WERI-Rb-1 (cell line): Measurements from ENCODE around the gene GMDS.

ENCODE experiments used
- DNase-seq: peaks from one replicate; pipeline ENCODE4 v3.0.0-alpha.2; 2020
- H3K27ac ChIP-seq: fragments of 250-450 bp; sonication (Bioruptor Pico); 2 replicates; pipeline ENCODE4 v1.5.1; 2020; ENCODE audit warnings: mild to moderate bottlenecking, moderate library complexity
- H3K27me3 ChIP-seq: fragments of 250-450 bp; sonication (Bioruptor Pico); 2 replicates; pipeline ENCODE4 v1.5.1; 2021; ENCODE audit warnings: mild to moderate bottlenecking, low read depth, moderate library complexity; ENCODE audit not compliant: insufficient read depth, severe bottlenecking
- H3K36me3 ChIP-seq: fragments of 250-450 bp; sonication (Bioruptor Pico); 2 replicates; pipeline ENCODE4 v1.5.1; 2020; ENCODE audit warnings: mild to moderate bottlenecking, moderate library complexity
- H3K4me3 ChIP-seq: 2 replicates; pipeline ENCODE4 v1.5.1; 2011; ENCODE audit warnings: low read depth, mild to moderate bottlenecking, control low read depth, low read length
- H3K9me3 ChIP-seq: fragments of 250-450 bp; sonication (Bioruptor Pico); 2 replicates; pipeline ENCODE4 v1.5.1; 2021; ENCODE audit warnings: mild to moderate bottlenecking, moderate library complexity; ENCODE audit not compliant: severe bottlenecking
- TF ChIP-seq, protein P1 (sequence below): IDR thresholded peaks from 2 replicates; pipeline ENCODE4 v1.5.1; 2011; ENCODE audit warnings: low read depth, mild to moderate bottlenecking, control low read depth, inconsistent platforms, low read length

The GMDS gene

DNA sequence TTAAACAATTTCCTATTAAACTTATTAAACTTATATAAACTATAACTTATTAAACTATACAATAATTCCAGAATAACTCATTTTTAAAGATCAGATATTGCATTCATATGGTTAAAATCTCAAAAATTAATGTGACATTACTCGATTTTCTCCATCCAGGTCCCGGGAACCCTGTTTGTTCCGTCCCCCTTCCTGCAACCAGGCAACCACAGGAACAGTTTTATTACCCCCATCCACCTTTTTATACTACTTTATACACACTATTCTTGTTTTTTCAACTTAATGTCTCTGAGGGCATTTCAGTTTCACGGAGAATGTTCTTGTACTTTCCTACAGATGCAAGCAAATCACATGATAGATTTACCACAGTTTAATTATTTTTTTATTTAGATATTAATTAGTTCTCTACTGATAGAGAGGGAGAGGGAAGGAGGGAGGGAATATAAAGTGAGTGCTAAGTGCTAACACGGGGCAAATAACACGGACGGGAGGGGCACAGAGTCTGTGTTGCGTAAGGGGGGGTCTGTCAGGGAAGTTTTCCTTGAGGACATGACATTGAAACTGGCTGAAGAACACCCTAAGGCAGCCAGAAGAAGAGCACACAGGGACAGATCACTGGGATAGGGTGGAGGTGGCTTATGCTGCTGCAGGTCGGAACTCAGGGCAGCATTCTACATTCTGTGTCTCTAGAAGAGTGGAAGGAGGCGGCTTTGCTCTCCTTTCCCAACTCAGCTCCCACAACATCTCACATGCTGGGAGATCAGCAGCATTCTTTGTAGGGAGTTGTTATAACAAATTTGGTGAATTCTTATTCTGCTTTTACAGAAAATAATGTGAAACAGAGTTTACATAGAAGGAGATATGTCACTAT, 410.5 kb downstream of the GMDS start:
- Histone ChIP-seq H3K4me3 (no peak overlapping the region), H3K36me3 (no peaks in the 10 kb centered on the region), H3K27ac (no peak overlapping the region), H3K9me3 (no peaks in the 10 kb centered on the region), H3K27me3 (no peaks in the 10 kb centered on the region)
- no peak for DNase-seq
- TF ChIP-seq, protein P1, sequence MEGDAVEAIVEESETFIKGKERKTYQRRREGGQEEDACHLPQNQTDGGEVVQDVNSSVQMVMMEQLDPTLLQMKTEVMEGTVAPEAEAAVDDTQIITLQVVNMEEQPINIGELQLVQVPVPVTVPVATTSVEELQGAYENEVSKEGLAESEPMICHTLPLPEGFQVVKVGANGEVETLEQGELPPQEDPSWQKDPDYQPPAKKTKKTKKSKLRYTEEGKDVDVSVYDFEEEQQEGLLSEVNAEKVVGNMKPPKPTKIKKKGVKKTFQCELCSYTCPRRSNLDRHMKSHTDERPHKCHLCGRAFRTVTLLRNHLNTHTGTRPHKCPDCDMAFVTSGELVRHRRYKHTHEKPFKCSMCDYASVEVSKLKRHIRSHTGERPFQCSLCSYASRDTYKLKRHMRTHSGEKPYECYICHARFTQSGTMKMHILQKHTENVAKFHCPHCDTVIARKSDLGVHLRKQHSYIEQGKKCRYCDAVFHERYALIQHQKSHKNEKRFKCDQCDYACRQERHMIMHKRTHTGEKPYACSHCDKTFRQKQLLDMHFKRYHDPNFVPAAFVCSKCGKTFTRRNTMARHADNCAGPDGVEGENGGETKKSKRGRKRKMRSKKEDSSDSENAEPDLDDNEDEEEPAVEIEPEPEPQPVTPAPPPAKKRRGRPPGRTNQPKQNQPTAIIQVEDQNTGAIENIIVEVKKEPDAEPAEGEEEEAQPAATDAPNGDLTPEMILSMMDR: no peak

DNA sequence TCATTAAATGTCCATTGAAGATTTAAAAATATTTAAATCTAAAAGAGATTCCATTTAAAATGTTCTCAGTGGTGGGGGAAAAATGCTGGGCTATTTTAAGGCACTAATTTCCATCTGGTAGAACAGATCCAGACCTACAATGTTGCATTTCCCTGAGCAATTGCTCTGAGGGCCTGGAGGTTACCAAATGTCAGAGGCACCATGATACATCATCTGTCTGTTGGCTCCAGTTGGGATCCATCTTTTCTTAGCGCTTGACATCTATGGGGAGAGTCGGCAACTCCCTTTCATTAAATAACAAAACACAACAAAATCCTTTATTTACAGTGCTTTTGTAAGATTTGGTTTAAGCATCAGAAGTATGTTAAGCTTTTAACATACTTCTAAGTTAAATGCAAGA, 411.2 kb downstream of the GMDS start:
- TF ChIP-seq, protein P1: no peak
- no peaks in the 10 kb centered on the region for H3K27me3 ChIP-seq
- H3K27ac ChIP-seq: no peak overlapping the region
- no peaks in the 10 kb centered on the region for H3K36me3 ChIP-seq
- H3K9me3 ChIP-seq: peaks cover 3% of the 10 kb centered on the region
- no peak overlapping the region for H3K4me3 ChIP-seq
- DNase-seq: no peak

DNA sequence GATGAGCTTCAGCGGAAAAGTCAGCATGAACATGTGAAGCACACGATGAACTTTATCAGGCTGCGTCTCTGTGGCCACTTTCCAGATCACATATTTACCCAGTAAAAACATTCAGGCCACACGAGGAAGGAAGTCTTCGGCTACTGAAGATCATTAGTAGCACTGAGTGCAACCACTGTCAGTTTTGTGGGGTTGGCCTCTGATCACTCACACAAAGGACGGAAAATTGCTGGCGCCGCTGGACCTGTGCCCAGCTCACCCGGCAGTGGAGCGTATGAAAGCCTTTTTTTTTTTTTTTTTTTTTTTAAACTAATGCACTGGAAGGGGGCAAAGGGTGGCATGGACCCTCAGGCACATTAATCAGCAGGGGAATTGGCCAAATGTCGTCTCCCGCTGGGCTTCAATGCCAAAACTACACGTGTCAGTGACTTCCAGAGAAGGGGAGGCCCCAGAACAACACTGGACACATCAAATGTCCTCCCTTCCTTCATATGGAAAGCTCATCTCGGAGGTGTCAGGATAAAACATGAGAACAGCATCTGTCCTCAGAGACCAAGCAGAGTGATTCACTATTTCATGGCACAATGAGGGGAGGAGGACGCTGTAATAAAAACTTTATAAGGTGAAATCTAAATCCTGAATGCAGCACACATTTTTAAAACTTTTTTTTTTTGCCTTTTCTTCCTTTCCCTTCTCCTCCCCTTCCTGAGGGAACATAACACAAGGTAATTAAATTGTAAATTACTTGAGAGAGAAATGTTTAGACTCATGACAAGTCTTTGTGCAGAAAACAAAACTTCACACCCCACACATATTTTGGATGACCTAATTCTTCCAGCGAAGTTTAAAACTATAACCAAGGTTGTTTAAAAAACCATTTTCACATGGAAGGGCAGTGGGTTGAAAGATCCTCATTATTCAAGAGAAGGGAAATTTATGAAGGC, 412.3 kb downstream of the GMDS start:
- Histone ChIP-seq H3K9me3 (peaks cover 3% of the 10 kb centered on the region), H3K27me3 (no peaks in the 10 kb centered on the region), H3K27ac (no peak overlapping the region), H3K4me3 (no peak overlapping the region), H3K36me3 (no peaks in the 10 kb centered on the region)
- TF ChIP-seq, protein P1: no peak
- DNase-seq: no peak

DNA sequence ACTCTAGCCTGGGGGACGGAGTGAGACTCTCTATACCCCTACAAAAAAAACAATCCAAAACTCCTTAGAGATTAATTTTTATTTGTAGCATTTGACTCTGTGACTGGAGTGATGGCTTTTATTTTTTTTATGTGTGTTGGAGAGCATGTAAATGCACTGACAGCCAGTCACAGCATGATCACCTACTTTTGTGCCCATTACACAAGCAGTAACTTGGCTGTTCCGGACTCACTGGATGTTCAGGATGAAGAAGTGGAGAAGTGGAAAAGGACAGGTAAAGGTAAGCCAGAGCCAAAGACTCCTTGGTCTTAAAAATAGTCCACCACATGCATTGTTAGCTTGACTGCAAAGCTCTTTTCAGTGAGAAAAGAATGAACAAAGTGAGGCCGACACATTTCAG, 413.0 kb downstream of the GMDS start:
- Histone ChIP-seq H3K4me3 (no peak overlapping the region), H3K9me3 (peaks cover 3% of the 10 kb centered on the region), H3K36me3 (no peaks in the 10 kb centered on the region), H3K27me3 (no peaks in the 10 kb centered on the region), H3K27ac (no peak overlapping the region)
- TF ChIP-seq, protein P1: no peak
- DNase-seq: no peak

DNA sequence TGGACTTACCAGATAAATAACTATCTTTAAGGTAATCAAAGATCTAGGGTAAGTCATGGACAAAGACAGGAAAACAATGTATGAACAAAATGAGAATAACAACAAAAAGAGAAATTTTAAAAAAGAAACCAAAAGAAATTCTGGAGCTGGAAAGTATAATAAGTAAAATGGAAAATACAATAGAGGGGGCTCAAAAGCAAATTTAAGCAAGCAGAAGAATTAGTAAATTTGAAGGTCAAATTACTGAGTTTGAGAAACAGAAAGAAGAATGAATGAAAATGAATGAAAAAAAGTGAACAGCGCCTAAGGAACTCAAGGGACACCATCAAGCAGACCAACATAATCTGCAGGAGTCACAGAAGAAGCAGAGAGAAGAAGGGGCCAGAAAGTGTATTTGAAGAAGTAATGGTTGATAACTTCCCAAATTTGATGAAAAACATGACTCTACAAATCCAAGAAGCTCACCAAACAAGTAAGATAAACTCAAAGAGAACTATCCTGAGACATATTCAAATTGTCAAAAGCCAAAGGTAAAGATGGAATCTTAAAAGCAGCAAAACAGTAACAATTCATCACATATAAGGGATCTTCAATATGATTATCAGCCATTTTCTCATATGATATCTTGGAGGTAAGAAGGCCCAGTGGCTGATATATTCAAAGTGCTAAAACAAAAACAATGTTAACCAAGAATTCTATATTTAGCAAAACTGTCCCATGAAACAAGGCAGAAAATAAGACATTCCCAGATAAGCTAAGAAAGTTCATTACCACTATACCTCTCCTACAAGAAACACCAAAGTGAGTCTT, 417.2 kb downstream of the GMDS start:
- Histone ChIP-seq H3K27me3 (no peaks in the 10 kb centered on the region), H3K9me3 (peaks cover 3% of the 10 kb centered on the region), H3K36me3 (no peaks in the 10 kb centered on the region), H3K4me3 (no peak overlapping the region), H3K27ac (no peak overlapping the region)
- TF ChIP-seq, protein P1: no peak
- no peak for DNase-seq
